ENCODE measurements around the gene DIP2A.
"Not testable (repeated sequence)": the region's sequence is repeated elsewhere in the genome, so short reads cannot be mapped to it uniquely, and the experiment has no call there.

Gene DIP2A

DNA sequence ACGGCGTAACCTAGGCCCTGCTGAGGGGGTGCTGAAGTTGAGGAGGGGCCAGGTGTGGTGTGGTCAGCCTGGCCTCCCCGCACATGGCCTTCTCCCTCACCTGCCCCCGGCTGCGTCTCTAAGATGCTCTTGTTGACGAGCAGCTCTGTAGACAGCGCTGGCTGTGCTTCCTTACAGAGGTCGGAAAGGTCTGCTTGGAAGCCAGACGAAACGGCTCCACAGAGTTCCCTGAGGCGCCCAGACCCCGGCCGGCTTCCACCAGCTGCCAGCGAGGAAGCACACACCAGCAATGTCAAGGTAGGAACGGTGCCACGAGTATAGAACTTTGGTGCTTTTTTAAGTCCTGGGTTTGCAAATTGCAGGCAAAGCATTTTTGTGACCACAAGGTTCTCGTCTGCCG lies 18.8 kb upstream of the DIP2A start:
- no peak overlapping the region for H3K27ac ChIP-seq
- TF ChIP-seq ZFX (IDR thresholded peaks at IDR 0.05) = no peak
- TF ChIP-seq, protein P1, sequence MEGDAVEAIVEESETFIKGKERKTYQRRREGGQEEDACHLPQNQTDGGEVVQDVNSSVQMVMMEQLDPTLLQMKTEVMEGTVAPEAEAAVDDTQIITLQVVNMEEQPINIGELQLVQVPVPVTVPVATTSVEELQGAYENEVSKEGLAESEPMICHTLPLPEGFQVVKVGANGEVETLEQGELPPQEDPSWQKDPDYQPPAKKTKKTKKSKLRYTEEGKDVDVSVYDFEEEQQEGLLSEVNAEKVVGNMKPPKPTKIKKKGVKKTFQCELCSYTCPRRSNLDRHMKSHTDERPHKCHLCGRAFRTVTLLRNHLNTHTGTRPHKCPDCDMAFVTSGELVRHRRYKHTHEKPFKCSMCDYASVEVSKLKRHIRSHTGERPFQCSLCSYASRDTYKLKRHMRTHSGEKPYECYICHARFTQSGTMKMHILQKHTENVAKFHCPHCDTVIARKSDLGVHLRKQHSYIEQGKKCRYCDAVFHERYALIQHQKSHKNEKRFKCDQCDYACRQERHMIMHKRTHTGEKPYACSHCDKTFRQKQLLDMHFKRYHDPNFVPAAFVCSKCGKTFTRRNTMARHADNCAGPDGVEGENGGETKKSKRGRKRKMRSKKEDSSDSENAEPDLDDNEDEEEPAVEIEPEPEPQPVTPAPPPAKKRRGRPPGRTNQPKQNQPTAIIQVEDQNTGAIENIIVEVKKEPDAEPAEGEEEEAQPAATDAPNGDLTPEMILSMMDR (conservative IDR thresholded peaks at IDR 0.05) = no peak

DNA sequence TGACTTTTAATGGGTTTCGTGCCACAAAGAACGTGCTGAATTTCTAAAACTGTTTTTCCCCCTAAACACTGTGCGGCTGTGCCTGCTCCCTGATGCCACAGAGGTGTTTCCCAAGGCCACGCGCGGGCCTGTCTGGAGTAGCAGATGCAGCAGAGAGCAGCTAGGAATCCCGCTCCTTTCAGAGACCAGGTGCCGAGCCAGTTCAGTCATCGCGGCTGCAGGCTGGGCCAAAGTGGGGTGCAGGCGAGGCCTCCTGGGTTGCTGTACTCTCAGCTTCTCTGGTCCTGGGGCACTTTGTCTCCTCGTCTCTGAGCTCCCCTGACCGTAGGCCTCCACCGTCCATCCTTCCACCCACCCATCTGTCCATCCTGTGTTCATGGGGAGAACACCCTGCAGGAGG lies 17.4 kb upstream of the DIP2A start:
- H3K27ac ChIP-seq = no peak overlapping the region
- TF ChIP-seq ZFX (IDR thresholded peaks at IDR 0.05) = no peak
- TF ChIP-seq, protein P1 (conservative IDR thresholded peaks at IDR 0.05) = no peak

DNA sequence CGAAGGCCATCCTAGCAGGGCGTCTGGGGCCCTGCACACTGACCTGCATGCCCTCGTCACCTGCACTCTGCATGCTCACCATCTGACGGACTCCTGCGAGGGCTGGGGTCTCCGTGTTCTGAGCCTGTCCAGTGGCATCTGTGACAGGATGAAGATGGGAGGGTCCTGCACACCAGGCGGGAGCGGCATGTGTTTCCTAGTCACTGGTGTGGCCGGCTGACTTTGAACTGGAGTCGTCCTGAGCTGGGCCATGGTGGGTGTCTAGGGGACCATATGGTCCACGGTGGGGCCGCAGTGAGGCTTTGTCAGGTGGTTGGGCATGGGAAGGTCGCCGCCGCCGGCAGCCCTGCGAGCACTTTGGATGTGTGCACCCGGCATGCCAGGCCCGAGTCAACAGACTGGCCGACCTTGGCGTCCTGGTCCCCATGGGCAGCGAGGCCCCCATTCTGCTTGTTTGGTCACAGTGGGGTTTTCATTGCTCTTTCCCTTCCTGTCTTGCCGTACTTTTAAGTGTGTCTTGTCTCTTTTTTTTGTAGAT lies 16.7 kb upstream of the DIP2A start:
- H3K27ac ChIP-seq = no peak overlapping the region
- TF ChIP-seq ZFX (IDR thresholded peaks at IDR 0.05) = no peak

DNA sequence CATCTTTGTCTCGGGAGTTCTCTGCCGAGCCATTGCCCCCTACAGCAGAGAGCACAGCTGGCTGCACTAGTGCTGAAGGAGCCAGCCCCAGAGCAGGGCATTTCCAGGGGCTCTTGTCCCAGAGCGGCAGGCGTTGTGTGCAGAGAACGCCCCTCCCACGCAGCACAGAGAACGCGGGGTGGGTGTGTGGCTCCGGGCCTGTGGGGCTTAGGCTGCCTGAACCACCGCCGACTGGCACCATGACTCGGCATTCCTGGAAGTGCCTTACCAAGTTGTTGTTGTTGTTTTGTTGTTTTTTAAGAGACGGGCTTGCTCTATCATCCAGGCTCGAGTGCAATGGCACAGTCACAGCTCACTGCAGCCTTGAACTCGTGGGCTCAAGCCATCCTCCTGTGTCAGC lies 15.8 kb upstream of the DIP2A start:
- no peak overlapping the region for H3K27ac ChIP-seq
- TF ChIP-seq, protein P1 (conservative IDR thresholded peaks at IDR 0.05) = no peak
- TF ChIP-seq ZFX (IDR thresholded peaks at IDR 0.05) = no peak

DNA sequence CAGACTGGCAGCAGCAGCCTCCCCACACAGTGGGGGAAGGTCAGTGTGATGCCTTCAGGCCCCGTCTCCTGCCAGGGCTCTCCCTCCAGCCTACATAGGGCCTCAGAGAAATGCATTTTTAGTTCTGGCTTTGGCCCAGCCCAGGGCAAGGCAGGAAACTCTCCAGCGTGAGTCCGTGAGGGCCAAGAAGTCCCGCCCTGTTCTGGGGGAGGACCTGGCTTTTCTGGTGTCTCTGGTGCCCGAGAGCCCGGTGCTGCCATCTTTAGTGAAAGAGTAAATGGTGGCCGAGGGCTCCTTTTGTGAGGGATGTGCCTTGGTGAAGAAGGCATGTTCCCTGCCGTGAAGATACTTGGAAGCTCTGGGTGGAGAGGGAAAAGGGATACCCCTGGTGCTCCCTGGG lies 14.8 kb upstream of the DIP2A start:
- no peak overlapping the region for H3K27ac ChIP-seq
- TF ChIP-seq ZFX (IDR thresholded peaks at IDR 0.05) = no peak
- TF ChIP-seq, protein P1 (conservative IDR thresholded peaks at IDR 0.05) = no peak

DNA sequence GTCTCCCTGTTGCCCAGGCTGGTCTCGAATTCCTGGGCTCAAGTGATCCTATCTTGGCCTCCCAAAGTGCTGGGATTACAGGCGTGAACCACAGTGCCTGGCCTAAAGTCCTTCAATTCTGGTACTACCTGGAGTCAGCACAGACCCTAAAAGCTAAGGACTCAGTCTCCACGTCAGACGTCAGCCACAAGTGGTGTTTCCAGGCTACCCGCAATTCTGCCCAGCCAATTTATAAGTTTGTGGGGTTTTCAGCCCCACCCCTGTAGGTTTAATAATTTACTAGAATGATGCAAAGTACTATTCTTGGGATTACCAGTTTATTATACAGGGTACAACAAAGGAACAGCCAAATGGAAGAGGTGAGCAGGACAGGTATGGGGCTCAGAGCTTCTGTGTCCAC lies 10.6 kb upstream of the DIP2A start:
- no peak overlapping the region for H3K27ac ChIP-seq
- TF ChIP-seq, protein P1 (conservative IDR thresholded peaks at IDR 0.05) = no peak
- no peak for TF ChIP-seq ZFX (IDR thresholded peaks at IDR 0.05)

DNA sequence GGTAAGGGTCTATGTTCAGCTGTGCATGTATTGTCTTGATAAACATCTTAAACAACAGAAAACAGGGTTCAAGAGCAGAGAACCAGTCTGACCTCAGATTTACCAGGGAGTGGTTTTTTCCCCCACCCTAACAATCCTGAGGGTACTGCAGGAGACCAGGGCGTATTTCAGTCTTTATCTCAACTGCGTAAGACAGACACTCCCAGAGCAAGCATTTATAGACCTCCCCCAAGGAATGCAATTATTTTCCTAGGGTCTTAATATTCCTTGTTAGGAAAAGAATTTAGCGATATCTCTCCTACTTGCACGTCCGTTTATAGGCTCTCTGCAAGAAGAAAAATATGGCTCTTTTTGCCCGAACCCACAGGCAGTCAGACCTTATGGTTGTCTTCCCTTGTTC lies 9.8 kb upstream of the DIP2A start:
- not testable (repeated sequence) for H3K27ac ChIP-seq

DNA sequence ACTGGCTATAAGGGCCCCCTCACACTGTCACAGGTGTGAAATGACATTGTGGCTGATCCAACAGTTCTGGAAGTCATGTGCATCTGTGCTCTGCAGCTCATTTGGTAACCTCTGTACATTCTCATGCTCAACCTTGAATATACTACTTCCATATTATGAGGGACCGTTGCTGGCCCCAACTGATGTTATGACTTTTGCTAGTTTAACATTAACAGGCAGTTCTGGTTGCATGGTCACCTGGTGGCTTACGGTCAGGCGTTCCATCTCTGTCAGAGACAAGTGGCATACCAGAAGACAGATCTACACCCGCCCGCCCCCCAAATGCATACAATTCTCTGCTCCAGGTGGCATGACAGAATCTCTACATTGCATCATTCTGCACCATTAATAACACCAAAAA lies 6.0 kb upstream of the DIP2A start:
- no peak overlapping the region for H3K27ac ChIP-seq
- TF ChIP-seq, protein P1 (conservative IDR thresholded peaks at IDR 0.05) = no peak
- no peak for TF ChIP-seq ZFX (IDR thresholded peaks at IDR 0.05)

DNA sequence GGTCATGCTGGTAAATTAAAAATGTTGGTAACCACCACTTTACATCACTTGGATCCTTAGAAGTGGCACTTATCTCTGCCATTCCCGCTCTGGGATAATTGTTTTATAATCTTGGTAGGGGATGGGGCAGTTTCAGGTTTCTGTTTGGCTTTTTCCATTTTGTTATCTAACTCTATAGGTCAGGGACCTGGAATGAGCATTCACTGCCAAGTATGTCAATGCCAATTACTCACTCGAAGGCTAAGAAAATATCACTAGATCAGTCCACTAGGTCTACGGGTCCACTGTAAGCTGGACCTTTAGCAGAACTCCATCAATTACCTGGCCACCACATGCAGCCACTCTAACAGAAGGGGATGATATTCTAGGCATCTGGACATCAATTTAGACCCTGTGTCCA lies 4.5 kb upstream of the DIP2A start:
- TF ChIP-seq, protein P1 (conservative IDR thresholded peaks at IDR 0.05) = no peak
- TF ChIP-seq ZFX (IDR thresholded peaks at IDR 0.05) = no peak
- no peak overlapping the region for H3K27ac ChIP-seq

Measured in C4-2B (cell line).